PFSK-1 (cell line): ENCODE measurements around the gene POLR2A.

Source experiments
- FOXP2 ChIP-seq: optimal IDR thresholded peaks from 2 replicates; pipeline ENCODE3; 2011; ENCODE audit warnings: borderline replicate concordance, control low read depth, inconsistent platforms; ENCODE audit not compliant: insufficient read depth; ENCODE audit errors: extremely low read length, extremely low read depth
- POLR2AphosphoS5 ChIP-seq: IDR thresholded peaks from 2 replicates; pipeline ENCODE4 v1.6.1; 2012; ENCODE audit warnings: low read depth, mild to moderate bottlenecking, control low read depth, low read length, moderate library complexity
- REST ChIP-seq, 2 experiments: IDR thresholded peaks; 2 replicates each; pipeline versions ENCODE4 v1.6.1 to v1.8.0; 2011 to 2012; ENCODE audit warnings: low read depth in 2 of 2, low read length in 2 of 2, control low read depth in 1 of 2, inconsistent platforms in 1 of 2, mild to moderate bottlenecking in 1 of 2, moderate library complexity in 1 of 2; ENCODE audit not compliant: insufficient read depth in 1 of 2
- SIN3A ChIP-seq: IDR thresholded peaks from 2 replicates; pipeline ENCODE4 v1.6.1; 2012; ENCODE audit warnings: mild to moderate bottlenecking, low read length, moderate library complexity, borderline replicate concordance; ENCODE audit not compliant: insufficient read depth
- TAF1 ChIP-seq: IDR thresholded peaks from 2 replicates; pipeline ENCODE4 v1.6.1; 2012; ENCODE audit warnings: low read length, control low read depth, borderline replicate concordance; ENCODE audit not compliant: insufficient read depth

Gene POLR2A

GRCh38 chr17:7548585-7549400 lies 64.6 kb downstream of the POLR2A start, which contains the start of gene TNFSF12:
Gene TNFSF12, plus strand, starts transcription at chr17:7549058. Its CDS starts 96 bp downstream, at chr17:7549154.
- TF ChIP-seq REST (IDR thresholded peaks at IDR 0.05; ENCODE audit: insufficient read depth in 1 of 2, low read depth in 2 of 2, low read length in 2 of 2) (no peak), SIN3A (no peak), TAF1 (no peak), FOXP2 (no peak), POLR2AphosphoS5 (no peak)
